ENCODE results near the gene TCF7L1.

DNA sequence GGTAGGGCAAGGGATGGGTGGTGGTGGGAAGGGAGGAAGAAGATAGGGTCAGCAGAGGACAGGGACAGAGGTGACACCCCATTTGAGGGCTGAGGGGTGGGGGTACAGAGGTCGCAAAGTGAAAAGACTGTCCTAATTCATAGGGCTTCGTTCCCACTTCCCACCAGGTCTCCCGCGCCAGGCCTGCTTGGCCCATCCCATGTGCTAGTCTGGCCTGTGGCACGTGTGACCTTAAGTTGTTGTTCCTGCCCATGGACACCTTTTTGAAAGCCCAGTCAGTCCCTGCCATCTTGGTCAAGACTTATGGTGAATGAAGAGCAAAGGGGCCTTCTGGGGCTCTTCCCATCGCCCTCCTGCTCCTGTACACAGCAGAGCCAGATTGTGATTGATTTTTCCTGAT lies 148.4 kb downstream of the TCF7L1 start:
- TF ChIP-seq, protein P1, sequence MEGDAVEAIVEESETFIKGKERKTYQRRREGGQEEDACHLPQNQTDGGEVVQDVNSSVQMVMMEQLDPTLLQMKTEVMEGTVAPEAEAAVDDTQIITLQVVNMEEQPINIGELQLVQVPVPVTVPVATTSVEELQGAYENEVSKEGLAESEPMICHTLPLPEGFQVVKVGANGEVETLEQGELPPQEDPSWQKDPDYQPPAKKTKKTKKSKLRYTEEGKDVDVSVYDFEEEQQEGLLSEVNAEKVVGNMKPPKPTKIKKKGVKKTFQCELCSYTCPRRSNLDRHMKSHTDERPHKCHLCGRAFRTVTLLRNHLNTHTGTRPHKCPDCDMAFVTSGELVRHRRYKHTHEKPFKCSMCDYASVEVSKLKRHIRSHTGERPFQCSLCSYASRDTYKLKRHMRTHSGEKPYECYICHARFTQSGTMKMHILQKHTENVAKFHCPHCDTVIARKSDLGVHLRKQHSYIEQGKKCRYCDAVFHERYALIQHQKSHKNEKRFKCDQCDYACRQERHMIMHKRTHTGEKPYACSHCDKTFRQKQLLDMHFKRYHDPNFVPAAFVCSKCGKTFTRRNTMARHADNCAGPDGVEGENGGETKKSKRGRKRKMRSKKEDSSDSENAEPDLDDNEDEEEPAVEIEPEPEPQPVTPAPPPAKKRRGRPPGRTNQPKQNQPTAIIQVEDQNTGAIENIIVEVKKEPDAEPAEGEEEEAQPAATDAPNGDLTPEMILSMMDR (IDR thresholded peaks at IDR 0.05; ENCODE audit: insufficient read depth, low read length), result no peak
- TF ChIP-seq, protein P2, sequence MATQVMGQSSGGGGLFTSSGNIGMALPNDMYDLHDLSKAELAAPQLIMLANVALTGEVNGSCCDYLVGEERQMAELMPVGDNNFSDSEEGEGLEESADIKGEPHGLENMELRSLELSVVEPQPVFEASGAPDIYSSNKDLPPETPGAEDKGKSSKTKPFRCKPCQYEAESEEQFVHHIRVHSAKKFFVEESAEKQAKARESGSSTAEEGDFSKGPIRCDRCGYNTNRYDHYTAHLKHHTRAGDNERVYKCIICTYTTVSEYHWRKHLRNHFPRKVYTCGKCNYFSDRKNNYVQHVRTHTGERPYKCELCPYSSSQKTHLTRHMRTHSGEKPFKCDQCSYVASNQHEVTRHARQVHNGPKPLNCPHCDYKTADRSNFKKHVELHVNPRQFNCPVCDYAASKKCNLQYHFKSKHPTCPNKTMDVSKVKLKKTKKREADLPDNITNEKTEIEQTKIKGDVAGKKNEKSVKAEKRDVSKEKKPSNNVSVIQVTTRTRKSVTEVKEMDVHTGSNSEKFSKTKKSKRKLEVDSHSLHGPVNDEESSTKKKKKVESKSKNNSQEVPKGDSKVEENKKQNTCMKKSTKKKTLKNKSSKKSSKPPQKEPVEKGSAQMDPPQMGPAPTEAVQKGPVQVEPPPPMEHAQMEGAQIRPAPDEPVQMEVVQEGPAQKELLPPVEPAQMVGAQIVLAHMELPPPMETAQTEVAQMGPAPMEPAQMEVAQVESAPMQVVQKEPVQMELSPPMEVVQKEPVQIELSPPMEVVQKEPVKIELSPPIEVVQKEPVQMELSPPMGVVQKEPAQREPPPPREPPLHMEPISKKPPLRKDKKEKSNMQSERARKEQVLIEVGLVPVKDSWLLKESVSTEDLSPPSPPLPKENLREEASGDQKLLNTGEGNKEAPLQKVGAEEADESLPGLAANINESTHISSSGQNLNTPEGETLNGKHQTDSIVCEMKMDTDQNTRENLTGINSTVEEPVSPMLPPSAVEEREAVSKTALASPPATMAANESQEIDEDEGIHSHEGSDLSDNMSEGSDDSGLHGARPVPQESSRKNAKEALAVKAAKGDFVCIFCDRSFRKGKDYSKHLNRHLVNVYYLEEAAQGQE (IDR thresholded peaks at IDR 0.05; ENCODE audit: insufficient replicate concordance, low read depth), result no peak
- TF ChIP-seq POLR2AphosphoS5 (IDR thresholded peaks at IDR 0.05; ENCODE audit: low read depth), result no peak
- TF ChIP-seq GABPA (IDR thresholded peaks at IDR 0.05; ENCODE audit: low read depth), result no peak
- TF ChIP-seq SPI1 (IDR thresholded peaks at IDR 0.05; ENCODE audit: borderline replicate concordance, low read depth), result no peak

All from HL-60 (cell line).